ENCODE data around the gene CERS6. TPM values are rescaled to one million over a fixed set of nuclear protein-coding genes. Genes with fewer than 3 reads are reported as not detected.
A peak's percentile ranks its signal among the peaks of the same experiment; 100 is the strongest.

CERS6 gene
- total RNA-seq, 2 experiments from 2014 or later, result 8.9 to 9.2 TPM

DNA sequence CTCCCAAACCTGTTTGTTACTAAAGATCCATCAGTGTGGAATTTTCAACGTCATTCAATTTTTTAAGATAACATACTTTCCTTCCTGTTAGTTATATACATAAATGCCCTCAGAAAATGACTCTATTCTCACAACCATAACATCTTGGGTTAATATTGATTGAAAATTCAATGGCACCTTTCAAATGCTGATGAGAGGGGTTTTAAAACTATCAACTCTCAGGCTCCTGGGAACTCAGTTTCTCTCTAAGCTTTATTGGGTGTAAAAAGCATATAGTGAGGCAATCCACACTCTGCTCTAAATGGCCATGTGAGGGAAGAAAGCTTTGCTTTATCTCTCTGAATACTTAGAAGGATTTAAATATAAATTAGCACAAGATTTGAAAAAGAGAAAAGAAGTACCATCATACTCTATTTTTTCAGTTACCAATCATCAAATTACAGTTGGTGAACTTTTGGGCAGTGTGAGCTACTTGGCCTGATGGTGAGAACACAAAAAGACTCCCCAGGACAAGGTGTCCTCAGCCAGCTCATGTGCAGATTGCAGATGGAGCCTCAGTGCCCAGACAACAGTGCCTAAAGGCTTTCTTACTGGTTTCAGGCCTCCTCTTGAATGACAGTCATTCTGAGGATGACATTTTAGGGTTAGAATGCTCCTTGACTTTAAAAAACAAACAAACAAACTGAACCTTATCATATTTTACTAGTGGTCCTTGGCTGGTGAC lies 24.6 kb upstream of the CERS6 start:
- intact Hi-C loops (cut with micrococcal nuclease), result loop anchor here (1.0 to 5.0 kb wide), 4 partner anchors 23 to 326 kb away; no protein-coding TSS in a partner anchor
- CTCF ChIA-PET, result interaction anchor here (0.6 to 1.1 kb wide), 2 partner anchors 85 to 234 kb away, joined by 4 read pairs; no protein-coding TSS in a partner anchor
- H3K36me3 Mint-ChIP-seq, result no peaks in the 10 kb centered on the region
- no peaks in the 10 kb centered on the region for H3K9me3 Mint-ChIP-seq
- H3K27me3 Mint-ChIP-seq, result no peaks in the 10 kb centered on the region
- H3K4me1 Mint-ChIP-seq (ENCODE audit: low read depth), result peaks cover 40% of the 10 kb centered on the region
- peak overlapping the region; percentile 35 for H3K27ac Mint-ChIP-seq
- no peak for DNase-seq
- POLR2A ChIA-PET, result interaction anchor here (1.8 to 2.9 kb wide), 2 partner anchors 25 to 59 kb away, joined by 4 to 16 read pairs; partner anchors contain the start of gene CERS6
- H3K4me3 Mint-ChIP-seq, result no peak overlapping the region

DNA sequence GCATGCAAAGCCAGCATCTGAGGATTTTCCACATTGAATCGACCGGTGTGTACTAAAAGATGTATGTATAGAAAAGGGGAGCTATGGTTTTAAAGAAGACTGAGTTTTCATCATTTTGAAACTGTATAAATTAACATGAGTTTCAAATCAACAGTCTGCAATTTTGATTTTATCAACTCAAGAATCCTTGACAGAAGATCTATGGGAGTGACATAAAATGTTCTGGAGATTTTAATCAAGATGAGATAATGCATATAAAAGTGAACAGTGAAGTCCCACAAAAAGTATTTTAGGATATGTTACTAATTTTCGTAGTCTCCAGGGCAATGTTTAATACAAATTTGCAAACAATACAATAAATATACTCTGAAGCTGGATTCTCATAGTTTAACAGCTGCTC lies 24.0 kb upstream of the CERS6 start:
- no peaks in the 10 kb centered on the region for H3K36me3 Mint-ChIP-seq
- intact Hi-C loops (cut with micrococcal nuclease), result loop anchor here (1.0 to 5.0 kb wide), 4 partner anchors 23 to 325 kb away; no protein-coding TSS in a partner anchor
- no peaks in the 10 kb centered on the region for H3K27me3 Mint-ChIP-seq
- ChIA-PET POLR2A (interaction anchor here (1.8 to 2.9 kb wide), 2 partner anchors 24 to 58 kb away, joined by 4 to 16 read pairs; partner anchors contain the start of gene CERS6), CTCF (interaction anchor here (0.6 to 1.1 kb wide), 2 partner anchors 85 to 233 kb away, joined by 4 read pairs; no protein-coding TSS in a partner anchor)
- no peaks in the 10 kb centered on the region for H3K9me3 Mint-ChIP-seq
- peaks cover 35% of the 10 kb centered on the region for H3K4me1 Mint-ChIP-seq (ENCODE audit: low read depth)
- H3K27ac Mint-ChIP-seq, result peak overlapping the region; percentile 35
- no peak overlapping the region for H3K4me3 Mint-ChIP-seq
- DNase-seq, result no peak

- H3K27ac Mint-ChIP-seq, result peak overlapping the region; percentile 21
- ChIA-PET CTCF (interaction anchor here (0.6 to 1.1 kb wide), 2 partner anchors 86 to 233 kb away, joined by 4 read pairs; no protein-coding TSS in a partner anchor), POLR2A (interaction anchor here (1.8 to 2.9 kb wide), 2 partner anchors 23 to 57 kb away, joined by 4 to 16 read pairs; partner anchors contain the start of gene CERS6)
- DNase-seq, result peak; percentile 40
- no peaks in the 10 kb centered on the region for H3K36me3 Mint-ChIP-seq
- no peak overlapping the region for H3K4me3 Mint-ChIP-seq
- intact Hi-C loops (cut with micrococcal nuclease), result loop anchor here (1.0 to 5.0 kb wide), 4 partner anchors 22 to 325 kb away; no protein-coding TSS in a partner anchor
- H3K9me3 Mint-ChIP-seq, result no peaks in the 10 kb centered on the region
- no peaks in the 10 kb centered on the region for H3K27me3 Mint-ChIP-seq
- H3K4me1 Mint-ChIP-seq (ENCODE audit: low read depth), result peaks cover 35% of the 10 kb centered on the region
Measured at GRCh38 chr2:168432565-168433186, 23.4 kb upstream of the CERS6 start.

- H3K4me1 Mint-ChIP-seq (ENCODE audit: low read depth), result peaks cover 35% of the 10 kb centered on the region
- ChIA-PET POLR2A (interaction anchor here (2.9 kb wide), 1 partner anchor 56 kb away, joined by 16 read pairs; no protein-coding TSS in a partner anchor), CTCF (interaction anchor here (1.0 kb wide), 1 partner anchor 26 kb away, joined by 3 read pairs; no protein-coding TSS in a partner anchor)
- no peak overlapping the region for H3K4me3 Mint-ChIP-seq
- intact Hi-C loops (cut with micrococcal nuclease), result loop anchor here (2.0 to 5.0 kb wide), 3 partner anchors 21 to 324 kb away; no protein-coding TSS in a partner anchor
- no peaks in the 10 kb centered on the region for H3K9me3 Mint-ChIP-seq
- H3K27me3 Mint-ChIP-seq, result no peaks in the 10 kb centered on the region
- H3K36me3 Mint-ChIP-seq, result no peaks in the 10 kb centered on the region
- no peak overlapping the region for H3K27ac Mint-ChIP-seq
- DNase-seq, result no peak
Measured at GRCh38 chr2:168433527-168433926, 22.5 kb upstream of the CERS6 start.

- H3K27ac Mint-ChIP-seq, result no peak overlapping the region
- intact Hi-C loops (cut with micrococcal nuclease), result loop anchor here (5.0 kb wide), 2 partner anchors 87 to 323 kb away; no protein-coding TSS in a partner anchor
- peaks cover 35% of the 10 kb centered on the region for H3K4me1 Mint-ChIP-seq (ENCODE audit: low read depth)
- no peaks in the 10 kb centered on the region for H3K9me3 Mint-ChIP-seq
- no peak for DNase-seq
- no peak overlapping the region for H3K4me3 Mint-ChIP-seq
- H3K27me3 Mint-ChIP-seq, result no peaks in the 10 kb centered on the region
- ChIA-PET CTCF (interaction anchor here (1.0 kb wide), 1 partner anchor 27 kb away, joined by 3 read pairs; no protein-coding TSS in a partner anchor), POLR2A (no interaction called here)
- no peaks in the 10 kb centered on the region for H3K36me3 Mint-ChIP-seq
Measured at GRCh38 chr2:168434146-168434545, 21.9 kb upstream of the CERS6 start.

DNA sequence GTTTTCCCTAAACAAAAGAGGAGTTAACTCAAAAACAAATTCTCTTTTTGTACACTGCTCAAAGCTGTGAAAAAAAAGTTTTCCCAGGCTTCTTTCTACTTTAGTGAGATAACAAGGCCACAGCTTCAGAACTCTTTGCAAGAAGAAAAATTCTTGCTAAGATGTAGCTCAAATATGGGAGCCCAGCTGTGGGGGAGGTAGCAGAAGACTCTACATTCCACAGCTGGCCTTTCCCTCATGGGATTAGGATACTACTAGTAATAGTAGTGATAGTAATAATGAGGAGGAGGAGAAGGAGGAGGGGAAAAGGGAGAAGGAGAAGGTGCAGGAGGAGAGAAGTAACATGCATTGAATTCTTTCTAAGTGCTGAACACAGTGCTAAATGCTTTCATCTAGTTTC lies 19.2 kb upstream of the CERS6 start:
- no peak for DNase-seq
- Mint-ChIP-seq H3K36me3 (no peaks in the 10 kb centered on the region), H3K9me3 (no peaks in the 10 kb centered on the region), H3K4me3 (no peak overlapping the region), H3K27me3 (no peaks in the 10 kb centered on the region), H3K4me1 (ENCODE audit: low read depth) (peaks cover 33% of the 10 kb centered on the region), H3K27ac (no peak overlapping the region)
- ChIA-PET CTCF (interaction anchor here (1.2 kb wide), 1 partner anchor 27 kb away, joined by 4 read pairs; no protein-coding TSS in a partner anchor), POLR2A (interaction anchor here (1.1 kb wide), 1 partner anchor 19 kb away, joined by 3 read pairs; the partner anchor contains the start of gene CERS6)
- intact Hi-C loops (cut with micrococcal nuclease), result no loop called here

GRCh38 chr2:168438553-168438952 lies 17.5 kb upstream of the CERS6 start:
- Mint-ChIP-seq H3K4me1 (ENCODE audit: low read depth) (peaks cover 15% of the 10 kb centered on the region), H3K36me3 (no peaks in the 10 kb centered on the region), H3K9me3 (no peaks in the 10 kb centered on the region), H3K27me3 (no peaks in the 10 kb centered on the region), H3K27ac (no peak overlapping the region), H3K4me3 (no peak overlapping the region)
- ChIA-PET CTCF (no interaction called here), POLR2A (no interaction called here)
- intact Hi-C loops (cut with micrococcal nuclease), result no loop called here
- DNase-seq, result no peak

DNA sequence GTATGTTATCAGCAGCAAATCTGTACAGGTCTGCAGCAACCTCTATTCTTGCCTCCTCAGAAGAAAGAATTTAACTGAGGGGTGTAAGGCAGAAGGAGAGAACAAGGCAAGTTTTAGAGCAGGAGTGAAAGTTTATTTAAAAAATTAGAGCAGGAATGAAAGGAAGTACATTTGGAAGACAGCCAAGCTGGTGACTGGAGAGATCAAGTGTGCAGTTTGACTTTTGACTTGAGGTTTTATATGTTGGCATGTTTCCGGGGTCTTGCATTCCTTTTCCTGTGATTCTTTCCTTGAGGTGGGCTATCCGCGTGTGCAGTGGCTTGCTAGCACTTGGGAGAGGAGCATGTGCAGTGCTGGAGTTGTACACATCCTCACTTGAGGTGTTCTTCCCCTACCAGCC lies 16.5 kb upstream of the CERS6 start:
- Mint-ChIP-seq H3K27ac (no peak overlapping the region), H3K4me1 (ENCODE audit: low read depth) (peaks cover 7% of the 10 kb centered on the region), H3K4me3 (no peak overlapping the region), H3K9me3 (peaks cover 3% of the 10 kb centered on the region), H3K36me3 (no peaks in the 10 kb centered on the region), H3K27me3 (no peaks in the 10 kb centered on the region)
- intact Hi-C loops (cut with micrococcal nuclease), result no loop called here
- CTCF ChIA-PET, result no interaction called here
- POLR2A ChIA-PET, result no interaction called here
- no peak for DNase-seq

GRCh38 chr2:168441214-168441872 lies 14.7 kb upstream of the CERS6 start:
- DNase-seq, result no peak
- H3K27ac Mint-ChIP-seq, result no peak overlapping the region
- peaks cover 16% of the 10 kb centered on the region for H3K9me3 Mint-ChIP-seq
- H3K27me3 Mint-ChIP-seq, result no peaks in the 10 kb centered on the region
- no peak overlapping the region for H3K4me3 Mint-ChIP-seq
- POLR2A ChIA-PET, result interaction anchor here (0.7 to 1.1 kb wide), 2 partner anchors 14 to 15 kb away, joined by 3 read pairs; partner anchors contain the start of gene CERS6
- intact Hi-C loops (cut with micrococcal nuclease), result no loop called here
- peaks cover 4% of the 10 kb centered on the region for H3K4me1 Mint-ChIP-seq (ENCODE audit: low read depth)
- CTCF ChIA-PET, result no interaction called here
- peaks cover 4% of the 10 kb centered on the region for H3K36me3 Mint-ChIP-seq

DNA sequence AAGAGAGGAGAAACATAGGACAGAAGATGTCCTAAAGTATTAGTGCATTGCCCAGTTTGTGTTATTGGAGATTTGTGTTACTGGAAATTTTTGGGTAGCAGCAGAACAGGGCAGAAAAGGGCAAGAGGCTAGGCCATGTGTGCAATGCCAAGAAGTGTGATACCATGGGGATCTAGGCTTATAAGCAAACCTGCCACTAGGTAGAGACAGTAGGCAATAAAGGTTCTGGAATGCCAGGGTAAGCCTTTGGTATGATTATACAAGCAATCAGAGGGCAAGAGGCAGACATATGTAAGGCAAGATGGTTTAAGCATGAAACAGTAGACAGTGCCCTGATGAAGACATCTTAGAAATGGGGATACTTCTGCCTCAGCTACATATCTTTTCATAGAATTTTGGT lies 12.3 kb upstream of the CERS6 start:
- peaks cover 2% of the 10 kb centered on the region for H3K27me3 Mint-ChIP-seq
- ChIA-PET POLR2A (no interaction called here), CTCF (no interaction called here)
- intact Hi-C loops (cut with micrococcal nuclease), result no loop called here
- peaks cover 4% of the 10 kb centered on the region for H3K36me3 Mint-ChIP-seq
- H3K9me3 Mint-ChIP-seq, result peaks cover 16% of the 10 kb centered on the region
- H3K4me3 Mint-ChIP-seq, result no peak overlapping the region
- no peak overlapping the region for H3K27ac Mint-ChIP-seq
- peaks cover 4% of the 10 kb centered on the region for H3K4me1 Mint-ChIP-seq (ENCODE audit: low read depth)
- no peak for DNase-seq

DNA sequence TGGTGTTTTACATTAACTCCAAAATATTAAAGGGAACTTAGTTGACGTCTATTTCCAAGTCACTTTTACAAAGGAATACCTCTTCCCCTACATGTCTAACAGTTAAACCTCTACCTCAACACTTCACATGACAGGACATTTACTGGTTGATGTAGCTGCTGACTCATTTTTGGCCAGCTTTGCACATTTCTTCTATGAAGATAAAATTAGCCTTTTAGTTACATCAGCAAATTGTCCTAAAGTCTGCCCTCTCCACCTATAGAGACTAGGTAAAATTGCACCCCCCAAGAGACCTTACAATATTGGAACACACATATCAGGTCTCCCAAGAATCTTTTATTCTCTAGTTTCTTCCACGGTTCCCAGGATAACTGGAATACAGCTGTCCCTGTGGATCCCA lies 10.1 kb upstream of the CERS6 start:
- Mint-ChIP-seq H3K27ac (no peak overlapping the region), H3K27me3 (peaks cover 2% of the 10 kb centered on the region), H3K9me3 (peaks cover 16% of the 10 kb centered on the region), H3K4me1 (ENCODE audit: low read depth) (peaks cover 6% of the 10 kb centered on the region), H3K36me3 (peaks cover 4% of the 10 kb centered on the region), H3K4me3 (no peak overlapping the region)
- intact Hi-C loops (cut with micrococcal nuclease), result no loop called here
- ChIA-PET CTCF (no interaction called here), POLR2A (no interaction called here)
- no peak for DNase-seq

DNA sequence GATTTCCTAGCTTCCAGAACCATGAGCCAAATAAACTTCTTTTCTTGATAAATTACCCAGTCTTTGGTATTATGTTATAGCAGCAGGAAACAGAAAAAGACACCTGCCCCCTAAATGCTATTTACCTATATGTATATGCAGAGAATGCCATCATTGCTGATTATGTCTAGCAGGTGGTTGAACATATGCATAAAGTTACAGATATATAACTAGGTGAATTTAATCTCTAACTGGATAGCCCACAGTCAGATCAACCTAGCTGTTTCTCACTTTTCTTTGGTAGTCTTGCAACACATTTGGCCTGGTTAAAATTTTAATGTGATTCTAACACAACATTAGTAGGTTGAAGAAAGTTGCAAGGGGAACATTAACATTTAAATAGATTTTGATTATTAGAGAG lies 7.1 kb upstream of the CERS6 start:
- no peak for DNase-seq
- POLR2A ChIA-PET, result no interaction called here
- no peak overlapping the region for H3K4me3 Mint-ChIP-seq
- H3K4me1 Mint-ChIP-seq (ENCODE audit: low read depth), result peaks cover 9% of the 10 kb centered on the region
- no peak overlapping the region for H3K27ac Mint-ChIP-seq
- peaks cover 16% of the 10 kb centered on the region for H3K9me3 Mint-ChIP-seq
- CTCF ChIA-PET, result no interaction called here
- intact Hi-C loops (cut with micrococcal nuclease), result no loop called here
- peaks cover 4% of the 10 kb centered on the region for H3K36me3 Mint-ChIP-seq
- peaks cover 2% of the 10 kb centered on the region for H3K27me3 Mint-ChIP-seq
